ENCODE results near the gene KIF18B. TPM values are rescaled to one million over a fixed set of nuclear protein-coding genes. Genes with fewer than 3 reads are reported as not detected.

The KIF18B gene
- polyA plus RNA-seq, 3 donors = not detected

DNA sequence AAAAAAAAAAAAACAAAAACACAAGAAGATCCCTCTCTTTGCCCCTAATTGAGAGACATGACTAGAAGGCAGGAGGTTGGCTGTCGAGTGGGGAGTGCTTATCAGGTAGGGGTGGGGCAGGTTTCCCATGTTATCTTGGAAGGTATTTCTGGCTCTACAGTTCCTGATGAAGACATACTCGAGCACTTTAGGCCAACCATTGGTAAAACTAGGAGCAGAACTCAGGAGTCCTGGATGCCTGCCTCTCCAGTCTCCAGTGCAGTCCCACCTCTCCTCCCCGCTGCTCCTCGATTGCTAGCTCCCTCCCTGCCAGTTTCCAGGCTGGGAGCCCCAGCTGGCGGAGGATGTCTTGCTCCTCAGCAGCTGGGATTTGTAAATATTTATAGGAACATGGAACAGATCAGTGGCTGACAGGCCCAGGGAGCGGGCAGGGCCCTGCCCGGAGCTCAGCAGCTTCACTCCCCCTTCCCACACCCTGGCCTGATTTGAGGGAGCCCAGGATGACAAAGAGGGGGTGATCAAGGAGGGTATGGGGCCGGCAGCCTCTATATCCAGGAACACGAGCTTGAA is 31.9 kb upstream of the KIF18B start:
- H3K4me3 ChIP-seq (replicated peaks in 1 of 3; ENCODE audit: low read depth in 2 of 3, low read length in 3 of 3) = no peak overlapping the region
- no peaks in the 10 kb centered on the region for H3K4me1 Mint-ChIP-seq
- no peak overlapping the region for H3K4me3 Mint-ChIP-seq
- intact Hi-C loops (cut with micrococcal nuclease) = no loop called here
- H3K9me3 ChIP-seq (replicated peaks in 1 of 2; ENCODE audit: control insufficient read depth in 1 of 2, insufficient read depth in 1 of 2, low read length in 2 of 2) = no peaks in the 10 kb centered on the region
- no peak overlapping the region for H3K27ac Mint-ChIP-seq
- H3K36me3 Mint-ChIP-seq = no peaks in the 10 kb centered on the region
- no peak overlapping the region for H3K4me2 ChIP-seq (replicated peaks; ENCODE audit: extremely low read depth, low read length, poor library complexity, severe bottlenecking)
- H3K27me3 ChIP-seq (ENCODE audit: control insufficient read depth in 2 of 2, insufficient read depth in 2 of 2, low read length in 2 of 2) = peaks cover 0 to 42% of the 10 kb centered on the region in 2 donors
- no peak for DNase-seq
- no peaks in the 10 kb centered on the region for H3K4me1 ChIP-seq (ENCODE audit: control insufficient read depth in 1 of 2, insufficient read depth in 2 of 2, low read length in 2 of 2)
- no peaks in the 10 kb centered on the region for H4K20me1 ChIP-seq (ENCODE audit: insufficient read depth, low read length)
- H2AFZ ChIP-seq (ENCODE audit: insufficient read depth, low read depth, low read length, poor library complexity, severe bottlenecking) = no peak overlapping the region
- H3K79me2 ChIP-seq (ENCODE audit: insufficient read depth, low read length) = no peaks in the 10 kb centered on the region
- TF ChIP-seq, protein P1, sequence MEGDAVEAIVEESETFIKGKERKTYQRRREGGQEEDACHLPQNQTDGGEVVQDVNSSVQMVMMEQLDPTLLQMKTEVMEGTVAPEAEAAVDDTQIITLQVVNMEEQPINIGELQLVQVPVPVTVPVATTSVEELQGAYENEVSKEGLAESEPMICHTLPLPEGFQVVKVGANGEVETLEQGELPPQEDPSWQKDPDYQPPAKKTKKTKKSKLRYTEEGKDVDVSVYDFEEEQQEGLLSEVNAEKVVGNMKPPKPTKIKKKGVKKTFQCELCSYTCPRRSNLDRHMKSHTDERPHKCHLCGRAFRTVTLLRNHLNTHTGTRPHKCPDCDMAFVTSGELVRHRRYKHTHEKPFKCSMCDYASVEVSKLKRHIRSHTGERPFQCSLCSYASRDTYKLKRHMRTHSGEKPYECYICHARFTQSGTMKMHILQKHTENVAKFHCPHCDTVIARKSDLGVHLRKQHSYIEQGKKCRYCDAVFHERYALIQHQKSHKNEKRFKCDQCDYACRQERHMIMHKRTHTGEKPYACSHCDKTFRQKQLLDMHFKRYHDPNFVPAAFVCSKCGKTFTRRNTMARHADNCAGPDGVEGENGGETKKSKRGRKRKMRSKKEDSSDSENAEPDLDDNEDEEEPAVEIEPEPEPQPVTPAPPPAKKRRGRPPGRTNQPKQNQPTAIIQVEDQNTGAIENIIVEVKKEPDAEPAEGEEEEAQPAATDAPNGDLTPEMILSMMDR (IDR thresholded peaks at IDR 0.05) = no peak
- H3K9me3 Mint-ChIP-seq = peaks cover 0 to 9% (median 1%) of the 10 kb centered on the region in 7 donors
- no peak overlapping the region for H3K9ac ChIP-seq (ENCODE audit: insufficient read depth, low read length, poor library complexity, severe bottlenecking)
- H3K27me3 Mint-ChIP-seq (ENCODE audit: low read depth in 3 of 3) = peaks cover 45 to 72% (median 45%) of the 10 kb centered on the region in 3 donors
- no peak overlapping the region for H3K27ac ChIP-seq (ENCODE audit: low read depth in 1 of 2, low read length in 2 of 2)
- H3K36me3 ChIP-seq (replicated peaks in 1 of 2; ENCODE audit: control insufficient read depth in 1 of 2, insufficient read depth in 2 of 2, low read length in 2 of 2) = no peaks in the 10 kb centered on the region
- 88% methylated on average over 2 of the region's 9 CpGs for WGBS (ENCODE audit: insufficient coverage)

DNA sequence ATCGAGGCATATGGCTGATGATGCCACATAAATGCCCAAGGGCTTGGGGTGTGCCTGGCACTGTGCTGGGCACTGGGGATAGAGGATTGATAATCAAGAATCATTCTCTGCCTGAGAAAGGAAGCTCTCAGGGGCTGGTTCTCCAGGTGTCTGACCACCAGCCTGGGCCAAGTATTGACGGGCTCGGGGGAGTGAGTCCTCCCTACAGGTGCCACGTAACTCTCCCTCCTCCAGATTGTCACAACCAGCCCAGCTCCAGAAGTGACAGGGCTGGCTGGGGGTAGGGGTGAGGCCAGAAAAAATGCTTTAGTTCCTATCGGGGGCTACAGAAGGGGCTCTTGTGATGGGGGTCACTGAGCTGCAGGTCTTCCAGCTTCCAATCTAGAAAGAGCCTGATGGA is 31.2 kb upstream of the KIF18B start:
- 100% methylated on average over 1 of the region's 5 CpGs for WGBS (ENCODE audit: insufficient coverage)
- no peak overlapping the region for H3K27ac Mint-ChIP-seq
- peaks cover 0 to 8% (median 1%) of the 10 kb centered on the region in 7 donors for H3K9me3 Mint-ChIP-seq
- Histone ChIP-seq H3K9me3 (replicated peaks in 1 of 2; ENCODE audit: control insufficient read depth in 1 of 2, insufficient read depth in 1 of 2, low read length in 2 of 2) (no peaks in the 10 kb centered on the region), H3K27ac (ENCODE audit: low read depth in 1 of 2, low read length in 2 of 2) (no peak overlapping the region), H4K20me1 (ENCODE audit: insufficient read depth, low read length) (no peaks in the 10 kb centered on the region), H3K4me3 (replicated peaks in 1 of 3; ENCODE audit: low read depth in 2 of 3, low read length in 3 of 3) (no peak overlapping the region), H3K79me2 (ENCODE audit: insufficient read depth, low read length) (no peaks in the 10 kb centered on the region), H3K9ac (ENCODE audit: insufficient read depth, low read length, poor library complexity, severe bottlenecking) (no peak overlapping the region), H3K36me3 (replicated peaks in 1 of 2; ENCODE audit: control insufficient read depth in 1 of 2, insufficient read depth in 2 of 2, low read length in 2 of 2) (no peaks in the 10 kb centered on the region), H3K27me3 (ENCODE audit: control insufficient read depth in 2 of 2, insufficient read depth in 2 of 2, low read length in 2 of 2) (peaks cover 0 to 46% of the 10 kb centered on the region in 2 donors), H3K4me2 (replicated peaks; ENCODE audit: extremely low read depth, low read length, poor library complexity, severe bottlenecking) (no peak overlapping the region), H3K4me1 (ENCODE audit: control insufficient read depth in 1 of 2, insufficient read depth in 2 of 2, low read length in 2 of 2) (no peaks in the 10 kb centered on the region), H2AFZ (ENCODE audit: insufficient read depth, low read depth, low read length, poor library complexity, severe bottlenecking) (no peak overlapping the region)
- TF ChIP-seq, protein P1 (IDR thresholded peaks at IDR 0.05) = no peak
- no peaks in the 10 kb centered on the region for H3K4me1 Mint-ChIP-seq
- H3K4me3 Mint-ChIP-seq = no peak overlapping the region
- H3K36me3 Mint-ChIP-seq = no peaks in the 10 kb centered on the region
- peaks cover 47 to 77% (median 51%) of the 10 kb centered on the region in 3 donors for H3K27me3 Mint-ChIP-seq (ENCODE audit: low read depth in 3 of 3)
- DNase-seq = no peak
- intact Hi-C loops (cut with micrococcal nuclease) = no loop called here
